K562 (cell line): ENCODE measurements around the gene PAK1IP1. TPM values are rescaled to one million over a fixed set of nuclear protein-coding genes. Genes with fewer than 3 reads are reported as not detected.

Experiments
- ATF7 ChIP-seq: fragments of 450-650 bp; IDR thresholded peaks from 2 replicates; pipeline ENCODE4 v1.7.1; 2014; ENCODE audit warnings: mild to moderate bottlenecking, moderate library complexity
- COPS2 ChIP-seq: fragments of 450-650 bp; conservative IDR thresholded peaks from 2 replicates; pipeline ENCODE4 v1.6.1; 2016; ENCODE audit warnings: mild to moderate bottlenecking, moderate library complexity
- NFXL1 ChIP-seq: fragments of 450-650 bp; formaldehyde crosslinking; IDR thresholded peaks from 2 replicates; pipeline ENCODE4 v1.4.0; 2021; ENCODE audit warnings: mild to moderate bottlenecking
- SNIP1 ChIP-seq: fragments of 450-650 bp; IDR thresholded peaks from 2 replicates; pipeline ENCODE4 v1.7.1; 2017; ENCODE audit warnings: low read depth, mild to moderate bottlenecking
- TAF1 ChIP-seq: IDR thresholded peaks from 2 replicates; pipeline ENCODE4 v1.6.1; 2011; ENCODE audit warnings: mild to moderate bottlenecking, low read length, moderate library complexity; ENCODE audit not compliant: insufficient read depth, control insufficient read depth, severe bottlenecking; ENCODE audit errors: extremely low read depth
- ZNF121 ChIP-seq: sonication (generic); formaldehyde crosslinking; conservative IDR thresholded peaks from 2 replicates; pipeline ENCODE4 v1.8.0; 2022; ENCODE audit warnings: missing genetic modification reagents
- ZNF184 ChIP-seq: sonication (generic); formaldehyde crosslinking; IDR thresholded peaks from 2 replicates; pipeline ENCODE4 v1.5.0; 2020; ENCODE audit warnings: missing genetic modification reagents
- polyA plus RNA-seq, 8 experiments: library from polyadenylated mRNA; depleted of rRNA in 4 of 8; stranded (reverse) in 5 of 8; unstranded in 3 of 8; fragments of >200 nt; fragmentation: Nextera tagmentation in 2 of 8; fragmentation: Illumina TruSeq in 1 of 8; extraction: Ambion mirVana in 2 of 8; extraction: Trizol in 1 of 8; gene quantifications; 2 replicates each; pipeline versions ENCODE4 v1.2.1 to v1.2.3, GENCODE V29; 2011 to 2014; ENCODE audit warnings: inconsistent platforms in 1 of 8, missing spikeins in 1 of 8
- total RNA-seq, 7 experiments: library from RNA; depleted of rRNA in 6 of 7; stranded (reverse); fragments of >200 nt in 6 of 7; fragmentation: Illumina TruSeq in 2 of 7; extraction: Trizol in 2 of 7; gene quantifications; 2 replicates each; pipeline versions ENCODE4 v1.2.1 to v1.2.3, GENCODE V29; 2011 to 2021; ENCODE audit warnings: low replicate concordance in 1 of 7
- TF ChIP-seq, protein P1 (sequence below): fragments of 250-450 bp; sonication (Bioruptor Pico); IDR thresholded peaks from 2 replicates; pipeline ENCODE4 v1.8.0; 2022; ENCODE audit warnings: moderate library complexity, mild to moderate bottlenecking, inconsistent platforms
- TF ChIP-seq, protein P2 (sequence below): fragments of 450-650 bp; IDR thresholded peaks from 2 replicates; pipeline ENCODE4 v1.6.1; 2016; ENCODE audit warnings: low read depth

The PAK1IP1 gene
- total and polyA plus RNA-seq, 9 of the 15 experiments (the other 6 are each of a cell fraction or from before 2014, with no cell fraction given), result 50.0 to 200 (median 87.0) TPM

DNA sequence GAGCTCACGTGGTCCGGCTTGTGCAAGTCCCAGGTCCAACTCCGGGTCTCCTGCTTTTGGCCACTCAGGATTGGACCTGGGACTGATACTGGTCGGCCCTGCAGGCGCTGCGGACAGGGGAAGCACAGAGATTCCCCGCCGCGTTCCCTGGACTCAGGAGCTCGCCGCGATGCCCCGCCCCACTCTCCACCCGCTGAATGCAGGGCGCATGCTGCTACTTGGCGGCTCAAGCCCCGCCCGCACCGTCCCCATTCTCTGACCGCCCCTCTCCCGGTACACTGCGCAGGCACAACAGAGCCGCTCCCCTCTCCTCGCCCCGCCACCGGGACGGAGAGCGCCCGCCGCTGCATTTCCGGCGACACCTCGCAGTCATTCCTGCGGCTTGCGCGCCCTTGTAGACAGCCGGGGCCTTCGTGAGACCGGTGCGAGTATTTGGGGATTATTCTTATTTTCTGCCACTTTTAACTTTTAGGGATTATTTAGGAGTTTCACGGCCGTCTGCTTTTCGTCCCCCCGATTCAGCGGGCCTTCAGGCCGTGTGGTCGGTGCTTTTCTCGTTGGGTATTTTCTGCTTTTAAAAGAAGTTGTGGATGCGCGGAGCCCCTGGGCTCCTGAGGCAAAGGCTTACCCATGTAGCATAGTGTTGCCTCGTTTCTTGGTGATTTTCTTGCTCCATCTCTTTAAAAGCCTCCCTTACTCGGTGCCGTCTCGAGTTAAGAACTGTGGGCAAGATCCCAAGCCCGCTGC lies 28.2 kb downstream of the PAK1IP1 start, which contains the start of gene TMEM14C (continued):
- TF ChIP-seq COPS2, result no peak
- peak; percentile 74 for TF ChIP-seq ATF7
- no peak for TF ChIP-seq ZNF121 (CRISPR knock-in tag)
- TF ChIP-seq TAF1, result peak; percentile 95
- TF ChIP-seq SNIP1, result no peak
- no peak for TF ChIP-seq ZNF184
- TF ChIP-seq, protein P1, sequence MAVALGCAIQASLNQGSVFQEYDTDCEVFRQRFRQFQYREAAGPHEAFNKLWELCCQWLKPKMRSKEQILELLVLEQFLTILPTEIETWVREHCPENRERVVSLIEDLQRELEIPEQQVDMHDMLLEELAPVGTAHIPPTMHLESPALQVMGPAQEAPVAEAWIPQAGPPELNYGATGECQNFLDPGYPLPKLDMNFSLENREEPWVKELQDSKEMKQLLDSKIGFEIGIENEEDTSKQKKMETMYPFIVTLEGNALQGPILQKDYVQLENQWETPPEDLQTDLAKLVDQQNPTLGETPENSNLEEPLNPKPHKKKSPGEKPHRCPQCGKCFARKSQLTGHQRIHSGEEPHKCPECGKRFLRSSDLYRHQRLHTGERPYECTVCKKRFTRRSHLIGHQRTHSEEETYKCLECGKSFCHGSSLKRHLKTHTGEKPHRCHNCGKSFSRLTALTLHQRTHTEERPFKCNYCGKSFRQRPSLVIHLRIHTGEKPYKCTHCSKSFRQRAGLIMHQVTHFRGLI (CRISPR knock-in tag), result no peak
- TF ChIP-seq NFXL1, result no peak
- TF ChIP-seq, protein P2, sequence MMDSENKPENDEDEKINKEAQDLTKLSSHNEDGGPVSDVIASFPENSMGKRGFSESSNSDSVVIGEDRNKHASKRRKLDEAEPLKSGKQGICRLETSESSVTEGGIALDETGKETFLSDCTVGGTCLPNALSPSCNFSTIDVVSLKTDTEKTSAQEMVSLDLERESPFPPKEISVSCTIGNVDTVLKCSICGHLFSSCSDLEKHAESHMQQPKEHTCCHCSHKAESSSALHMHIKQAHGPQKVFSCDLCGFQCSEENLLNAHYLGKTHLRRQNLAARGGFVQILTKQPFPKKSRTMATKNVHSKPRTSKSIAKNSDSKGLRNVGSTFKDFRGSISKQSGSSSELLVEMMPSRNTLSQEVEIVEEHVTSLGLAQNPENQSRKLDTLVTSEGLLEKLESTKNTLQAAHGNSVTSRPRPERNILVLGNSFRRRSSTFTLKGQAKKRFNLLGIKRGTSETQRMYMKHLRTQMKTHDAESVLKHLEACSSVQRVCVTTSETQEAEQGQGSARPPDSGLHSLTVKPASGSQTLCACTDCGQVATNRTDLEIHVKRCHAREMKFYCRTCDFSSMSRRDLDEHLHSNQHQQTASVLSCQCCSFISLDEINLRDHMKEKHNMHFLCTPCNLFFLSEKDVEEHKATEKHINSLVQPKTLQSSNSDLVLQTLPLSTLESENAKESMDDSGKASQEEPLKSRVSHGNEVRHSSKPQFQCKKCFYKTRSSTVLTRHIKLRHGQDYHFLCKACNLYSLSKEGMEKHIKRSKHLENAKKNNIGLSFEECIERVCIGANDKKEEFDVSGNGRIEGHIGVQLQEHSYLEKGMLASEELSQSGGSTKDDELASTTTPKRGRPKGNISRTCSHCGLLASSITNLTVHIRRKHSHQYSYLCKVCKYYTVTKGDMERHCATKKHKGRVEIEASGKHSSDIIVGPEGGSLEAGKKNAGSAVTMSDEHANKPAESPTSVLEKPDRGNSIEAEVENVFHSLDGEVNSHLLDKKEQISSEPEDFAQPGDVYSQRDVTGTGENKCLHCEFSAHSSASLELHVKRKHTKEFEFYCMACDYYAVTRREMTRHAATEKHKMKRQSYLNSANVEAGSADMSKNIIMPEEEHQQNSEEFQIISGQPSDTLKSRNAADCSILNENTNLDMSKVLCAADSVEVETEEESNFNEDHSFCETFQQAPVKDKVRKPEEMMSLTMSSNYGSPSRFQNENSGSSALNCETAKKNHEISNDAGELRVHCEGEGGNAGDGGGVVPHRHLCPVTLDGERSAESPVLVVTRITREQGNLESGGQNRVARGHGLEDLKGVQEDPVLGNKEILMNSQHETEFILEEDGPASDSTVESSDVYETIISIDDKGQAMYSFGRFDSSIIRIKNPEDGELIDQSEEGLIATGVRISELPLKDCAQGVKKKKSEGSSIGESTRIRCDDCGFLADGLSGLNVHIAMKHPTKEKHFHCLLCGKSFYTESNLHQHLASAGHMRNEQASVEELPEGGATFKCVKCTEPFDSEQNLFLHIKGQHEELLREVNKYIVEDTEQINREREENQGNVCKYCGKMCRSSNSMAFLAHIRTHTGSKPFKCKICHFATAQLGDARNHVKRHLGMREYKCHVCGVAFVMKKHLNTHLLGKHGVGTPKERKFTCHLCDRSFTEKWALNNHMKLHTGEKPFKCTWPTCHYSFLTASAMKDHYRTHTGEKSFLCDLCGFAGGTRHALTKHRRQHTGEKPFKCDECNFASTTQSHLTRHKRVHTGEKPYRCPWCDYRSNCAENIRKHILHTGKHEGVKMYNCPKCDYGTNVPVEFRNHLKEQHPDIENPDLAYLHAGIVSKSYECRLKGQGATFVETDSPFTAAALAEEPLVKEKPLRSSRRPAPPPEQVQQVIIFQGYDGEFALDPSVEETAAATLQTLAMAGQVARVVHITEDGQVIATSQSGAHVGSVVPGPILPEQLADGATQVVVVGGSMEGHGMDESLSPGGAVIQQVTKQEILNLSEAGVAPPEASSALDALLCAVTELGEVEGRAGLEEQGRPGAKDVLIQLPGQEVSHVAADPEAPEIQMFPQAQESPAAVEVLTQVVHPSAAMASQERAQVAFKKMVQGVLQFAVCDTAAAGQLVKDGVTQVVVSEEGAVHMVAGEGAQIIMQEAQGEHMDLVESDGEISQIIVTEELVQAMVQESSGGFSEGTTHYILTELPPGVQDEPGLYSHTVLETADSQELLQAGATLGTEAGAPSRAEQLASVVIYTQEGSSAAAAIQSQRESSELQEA, result 0 out of 2 replicates have a peak, but pooled peaks have one; percentile 9
